Measurements from ENCODE around the gene CLC. TPM values are rescaled to one million over a fixed set of nuclear protein-coding genes. Genes with fewer than 3 reads are reported as not detected.

Gene CLC
- total RNA-seq, 1 experiment from 2014 or later, result not detected

- BruUV-seq (replicated peaks), result no TSS peak
- CTCF ChIA-PET, result no interaction called here
- H3K27me3 ChIP-seq (replicated peaks; ENCODE audit: insufficient read depth, low read depth, low read length, poor library complexity), result peaks cover 45% of the 10 kb centered on the region
- DNase-seq (ENCODE audit: low spot score), result no peak
- POLR2A ChIA-PET (ENCODE audit: low non-redundant PET), result no interaction called here
- intact Hi-C loops (cut with micrococcal nuclease; ENCODE audit: unreplicated experiment), result no loop called here
- H3K4me1 ChIP-seq (ENCODE audit: insufficient read depth, low read length, poor library complexity, severe bottlenecking), result no peaks in the 10 kb centered on the region
- no peak overlapping the region for H3K27ac ChIP-seq (ENCODE audit: low read depth, low read length, poor library complexity, severe bottlenecking)
- TF ChIP-seq, protein P1, sequence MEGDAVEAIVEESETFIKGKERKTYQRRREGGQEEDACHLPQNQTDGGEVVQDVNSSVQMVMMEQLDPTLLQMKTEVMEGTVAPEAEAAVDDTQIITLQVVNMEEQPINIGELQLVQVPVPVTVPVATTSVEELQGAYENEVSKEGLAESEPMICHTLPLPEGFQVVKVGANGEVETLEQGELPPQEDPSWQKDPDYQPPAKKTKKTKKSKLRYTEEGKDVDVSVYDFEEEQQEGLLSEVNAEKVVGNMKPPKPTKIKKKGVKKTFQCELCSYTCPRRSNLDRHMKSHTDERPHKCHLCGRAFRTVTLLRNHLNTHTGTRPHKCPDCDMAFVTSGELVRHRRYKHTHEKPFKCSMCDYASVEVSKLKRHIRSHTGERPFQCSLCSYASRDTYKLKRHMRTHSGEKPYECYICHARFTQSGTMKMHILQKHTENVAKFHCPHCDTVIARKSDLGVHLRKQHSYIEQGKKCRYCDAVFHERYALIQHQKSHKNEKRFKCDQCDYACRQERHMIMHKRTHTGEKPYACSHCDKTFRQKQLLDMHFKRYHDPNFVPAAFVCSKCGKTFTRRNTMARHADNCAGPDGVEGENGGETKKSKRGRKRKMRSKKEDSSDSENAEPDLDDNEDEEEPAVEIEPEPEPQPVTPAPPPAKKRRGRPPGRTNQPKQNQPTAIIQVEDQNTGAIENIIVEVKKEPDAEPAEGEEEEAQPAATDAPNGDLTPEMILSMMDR (conservative IDR thresholded peaks at IDR 0.05; ENCODE audit: low read depth, low read length), result no peak
- no peak for TF ChIP-seq EZH2 (IDR thresholded peaks at IDR 0.05; ENCODE audit: borderline replicate concordance, low read depth, low read length, poor library complexity, severe bottlenecking)
- H3K9me3 ChIP-seq (ENCODE audit: low read depth, low read length, poor library complexity, severe bottlenecking), result no peaks in the 10 kb centered on the region
- H3K36me3 ChIP-seq (ENCODE audit: insufficient read depth, low read length, poor library complexity, severe bottlenecking), result no peaks in the 10 kb centered on the region
- no peak overlapping the region for H3K4me3 ChIP-seq (ENCODE audit: low read depth, low read length, poor library complexity, severe bottlenecking)
Observed at GRCh38 chr19:39709026-39709872, 28.6 kb downstream of the CLC start.

- Histone ChIP-seq H3K4me3 (ENCODE audit: low read depth, low read length, poor library complexity, severe bottlenecking) (no peak overlapping the region), H3K36me3 (ENCODE audit: insufficient read depth, low read length, poor library complexity, severe bottlenecking) (no peaks in the 10 kb centered on the region), H3K9me3 (ENCODE audit: low read depth, low read length, poor library complexity, severe bottlenecking) (no peaks in the 10 kb centered on the region), H3K27ac (ENCODE audit: low read depth, low read length, poor library complexity, severe bottlenecking) (no peak overlapping the region), H3K27me3 (replicated peaks; ENCODE audit: insufficient read depth, low read depth, low read length, poor library complexity) (peaks cover 45% of the 10 kb centered on the region), H3K4me1 (ENCODE audit: insufficient read depth, low read length, poor library complexity, severe bottlenecking) (no peaks in the 10 kb centered on the region)
- POLR2A ChIA-PET (ENCODE audit: low non-redundant PET), result no interaction called here
- TF ChIP-seq, protein P1 (conservative IDR thresholded peaks at IDR 0.05; ENCODE audit: low read depth, low read length), result no peak
- TF ChIP-seq EZH2 (IDR thresholded peaks at IDR 0.05; ENCODE audit: borderline replicate concordance, low read depth, low read length, poor library complexity, severe bottlenecking), result no peak
- CTCF ChIA-PET, result no interaction called here
- intact Hi-C loops (cut with micrococcal nuclease; ENCODE audit: unreplicated experiment), result no loop called here
- DNase-seq (ENCODE audit: low spot score), result no peak
- BruUV-seq (replicated peaks), result no TSS peak
Observed at GRCh38 chr19:39708594-39708993, 29.2 kb downstream of the CLC start.

GRCh38 chr19:39705578-39706188 lies 32.1 kb downstream of the CLC start:
- CTCF ChIA-PET, result interaction anchor here (0.6 kb wide), 1 partner anchor 460 kb away, joined by 3 read pairs; no protein-coding TSS in a partner anchor
- Histone ChIP-seq H3K27ac (ENCODE audit: low read depth, low read length, poor library complexity, severe bottlenecking) (no peak overlapping the region), H3K27me3 (replicated peaks; ENCODE audit: insufficient read depth, low read depth, low read length, poor library complexity) (peaks cover 37% of the 10 kb centered on the region), H3K36me3 (ENCODE audit: insufficient read depth, low read length, poor library complexity, severe bottlenecking) (no peaks in the 10 kb centered on the region), H3K4me3 (ENCODE audit: low read depth, low read length, poor library complexity, severe bottlenecking) (no peak overlapping the region), H3K9me3 (ENCODE audit: low read depth, low read length, poor library complexity, severe bottlenecking) (no peaks in the 10 kb centered on the region), H3K4me1 (ENCODE audit: insufficient read depth, low read length, poor library complexity, severe bottlenecking) (no peaks in the 10 kb centered on the region)
- no peak for DNase-seq (ENCODE audit: low spot score)
- BruUV-seq (replicated peaks), result no TSS peak
- TF ChIP-seq, protein P1 (conservative IDR thresholded peaks at IDR 0.05; ENCODE audit: low read depth, low read length), result no peak
- no peak for TF ChIP-seq EZH2 (IDR thresholded peaks at IDR 0.05; ENCODE audit: borderline replicate concordance, low read depth, low read length, poor library complexity, severe bottlenecking)
- POLR2A ChIA-PET (ENCODE audit: low non-redundant PET), result no interaction called here
- intact Hi-C loops (cut with micrococcal nuclease; ENCODE audit: unreplicated experiment), result no loop called here

Measured in A673 (cell line).